HUES6 (cell line): ENCODE results near the gene DAGLB.

ENCODE experiments used
- H3K27ac ChIP-seq: 2 replicates; pipeline ENCODE4 v1.7.0; 2013; ENCODE audit warnings: low read depth, mild to moderate bottlenecking, low read length, inconsistent platforms
- H3K27me3 ChIP-seq: 2 replicates; pipeline ENCODE4 v1.6.1; 2013; ENCODE audit warnings: low read length; ENCODE audit not compliant: control insufficient read depth, insufficient read depth
- H3K36me3 ChIP-seq: 2 replicates; pipeline ENCODE4 v1.6.1; 2013; ENCODE audit warnings: low read length; ENCODE audit not compliant: control insufficient read depth, insufficient read depth
- H3K4me1 ChIP-seq: 2 replicates; pipeline ENCODE4 v1.6.1; 2013; ENCODE audit warnings: low read length; ENCODE audit not compliant: control insufficient read depth, insufficient read depth
- H3K4me3 ChIP-seq: 2 replicates; pipeline ENCODE4 v1.5.1; 2013; ENCODE audit warnings: low read depth, low read length
- H3K9ac ChIP-seq: one replicate; pipeline ENCODE4 v1.6.1; 2013; ENCODE audit warnings: mild to moderate bottlenecking, low read length
- H3K9me3 ChIP-seq: 2 replicates; pipeline ENCODE4 v1.6.1; 2013; ENCODE audit warnings: low read depth, low read length; ENCODE audit not compliant: control insufficient read depth, insufficient read depth

DAGLB gene, protein sequence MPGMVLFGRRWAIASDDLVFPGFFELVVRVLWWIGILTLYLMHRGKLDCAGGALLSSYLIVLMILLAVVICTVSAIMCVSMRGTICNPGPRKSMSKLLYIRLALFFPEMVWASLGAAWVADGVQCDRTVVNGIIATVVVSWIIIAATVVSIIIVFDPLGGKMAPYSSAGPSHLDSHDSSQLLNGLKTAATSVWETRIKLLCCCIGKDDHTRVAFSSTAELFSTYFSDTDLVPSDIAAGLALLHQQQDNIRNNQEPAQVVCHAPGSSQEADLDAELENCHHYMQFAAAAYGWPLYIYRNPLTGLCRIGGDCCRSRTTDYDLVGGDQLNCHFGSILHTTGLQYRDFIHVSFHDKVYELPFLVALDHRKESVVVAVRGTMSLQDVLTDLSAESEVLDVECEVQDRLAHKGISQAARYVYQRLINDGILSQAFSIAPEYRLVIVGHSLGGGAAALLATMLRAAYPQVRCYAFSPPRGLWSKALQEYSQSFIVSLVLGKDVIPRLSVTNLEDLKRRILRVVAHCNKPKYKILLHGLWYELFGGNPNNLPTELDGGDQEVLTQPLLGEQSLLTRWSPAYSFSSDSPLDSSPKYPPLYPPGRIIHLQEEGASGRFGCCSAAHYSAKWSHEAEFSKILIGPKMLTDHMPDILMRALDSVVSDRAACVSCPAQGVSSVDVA

DNA sequence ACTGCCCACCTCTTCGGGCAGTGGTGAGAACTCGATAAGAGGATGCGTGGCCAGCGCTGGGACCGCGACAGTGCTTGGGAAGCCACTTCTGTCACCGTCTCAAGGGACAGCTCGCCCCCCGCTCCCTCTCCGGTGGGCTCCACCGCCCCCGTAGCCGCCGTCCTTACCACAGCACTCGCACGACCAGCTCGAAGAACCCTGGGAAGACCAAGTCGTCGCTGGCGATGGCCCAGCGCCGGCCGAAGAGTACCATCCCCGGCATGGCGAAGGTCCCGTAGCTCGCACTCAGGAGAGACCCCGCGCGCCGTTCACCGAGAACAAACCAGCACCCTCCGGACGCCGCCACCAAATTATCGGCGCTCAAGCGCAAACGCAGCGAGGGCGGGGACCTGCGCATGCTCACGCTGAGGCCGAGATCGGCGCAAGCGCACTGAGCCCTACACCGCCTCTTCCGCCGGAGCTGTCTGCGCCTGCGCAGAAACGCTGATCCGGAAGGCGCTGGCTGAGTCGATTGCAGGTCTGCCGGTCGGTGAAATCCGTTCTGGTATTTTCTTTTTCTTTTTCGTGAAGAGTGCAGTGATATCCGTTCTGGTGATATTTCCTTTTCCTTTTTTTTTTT lies at the start of gene DAGLB:
TSS of gene DAGLB (minus strand) at position 374 of the 619 bp plus-strand sequence. CDS start at position 262, 112 bp downstream.
- Histone ChIP-seq H3K36me3 (peaks cover 31% of the 10 kb centered on the region), H3K4me3 (peak within 1 kb of the TSS; percentile 81), H3K27me3 (no peaks in the 10 kb centered on the region), H3K27ac (peak within 1 kb of the TSS; percentile 70; the same call in 1 of the 2 replicates), H3K4me1 (no peaks in the 10 kb centered on the region), H3K9ac (peak within 1 kb of the TSS; percentile 78), H3K9me3 (no peaks in the 10 kb centered on the region)

DNA sequence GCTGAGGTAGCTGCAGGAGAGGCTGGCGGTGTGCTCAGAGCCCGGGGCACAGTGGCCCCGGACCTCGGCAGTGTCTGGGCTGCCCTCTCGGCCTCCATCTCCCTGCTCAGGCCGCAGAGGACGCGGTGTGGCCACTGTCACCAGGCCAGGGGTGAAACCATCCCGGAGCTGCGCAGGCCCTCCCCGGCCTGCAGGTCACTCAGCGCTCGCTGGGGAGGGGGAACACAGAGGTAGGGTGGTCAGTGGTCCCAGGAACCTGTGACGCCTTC lies 49.8 kb upstream of the DAGLB start:
- Histone ChIP-seq H3K27me3 (peaks cover 4% of the 10 kb centered on the region), H3K36me3 (no peaks in the 10 kb centered on the region; the same call in 1 of the 2 replicates), H3K4me3 (no peak overlapping the region), H3K9ac (no peak overlapping the region), H3K9me3 (no peaks in the 10 kb centered on the region), H3K27ac (no peak overlapping the region), H3K4me1 (no peaks in the 10 kb centered on the region; the same call in 1 of the 2 replicates)

DNA sequence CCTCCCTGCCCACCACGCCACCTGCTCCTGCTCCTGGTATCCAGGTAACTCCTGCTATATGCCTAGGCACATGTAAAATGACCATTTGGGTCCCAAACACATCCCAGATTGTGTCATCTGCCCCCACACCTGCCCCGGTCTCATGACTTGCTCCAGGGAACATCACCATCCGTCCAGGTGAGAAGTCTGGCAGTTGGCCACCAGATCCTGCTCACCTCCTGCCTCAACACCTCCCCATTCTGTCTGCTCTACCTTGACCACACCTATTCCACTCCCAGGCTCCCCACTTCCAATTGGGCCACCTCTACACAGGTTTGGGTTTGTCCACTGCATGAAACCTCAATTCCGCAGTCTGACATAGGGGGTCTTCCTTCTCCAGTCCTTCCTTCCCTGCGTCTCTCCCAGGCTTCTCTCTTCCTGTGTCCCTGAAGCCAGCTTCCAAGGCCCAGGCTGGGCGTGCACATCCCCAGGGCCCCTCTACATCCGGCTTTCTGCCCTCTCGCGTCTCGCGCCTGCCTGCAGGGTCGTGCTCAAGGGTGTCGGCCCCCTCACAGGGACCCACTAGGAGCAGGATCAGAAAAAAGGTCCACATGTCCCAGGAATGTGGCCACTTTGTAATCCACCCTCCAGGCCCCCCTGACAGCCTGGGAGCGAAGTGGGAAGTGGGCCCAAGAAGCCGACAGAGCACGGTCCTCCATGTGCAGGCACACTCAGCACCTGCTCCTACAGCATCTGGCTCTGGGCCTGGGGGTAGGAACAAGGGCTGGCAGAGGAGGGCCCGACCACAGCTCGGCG lies 49.3 kb upstream of the DAGLB start:
- Histone ChIP-seq H3K4me1 (no peaks in the 10 kb centered on the region; the same call in 1 of the 2 replicates), H3K4me3 (no peak overlapping the region), H3K27me3 (no peaks in the 10 kb centered on the region; the same call in 1 of the 2 replicates), H3K9me3 (no peaks in the 10 kb centered on the region), H3K9ac (no peak overlapping the region), H3K27ac (no peak overlapping the region), H3K36me3 (no peaks in the 10 kb centered on the region; the same call in 1 of the 2 replicates)

DNA sequence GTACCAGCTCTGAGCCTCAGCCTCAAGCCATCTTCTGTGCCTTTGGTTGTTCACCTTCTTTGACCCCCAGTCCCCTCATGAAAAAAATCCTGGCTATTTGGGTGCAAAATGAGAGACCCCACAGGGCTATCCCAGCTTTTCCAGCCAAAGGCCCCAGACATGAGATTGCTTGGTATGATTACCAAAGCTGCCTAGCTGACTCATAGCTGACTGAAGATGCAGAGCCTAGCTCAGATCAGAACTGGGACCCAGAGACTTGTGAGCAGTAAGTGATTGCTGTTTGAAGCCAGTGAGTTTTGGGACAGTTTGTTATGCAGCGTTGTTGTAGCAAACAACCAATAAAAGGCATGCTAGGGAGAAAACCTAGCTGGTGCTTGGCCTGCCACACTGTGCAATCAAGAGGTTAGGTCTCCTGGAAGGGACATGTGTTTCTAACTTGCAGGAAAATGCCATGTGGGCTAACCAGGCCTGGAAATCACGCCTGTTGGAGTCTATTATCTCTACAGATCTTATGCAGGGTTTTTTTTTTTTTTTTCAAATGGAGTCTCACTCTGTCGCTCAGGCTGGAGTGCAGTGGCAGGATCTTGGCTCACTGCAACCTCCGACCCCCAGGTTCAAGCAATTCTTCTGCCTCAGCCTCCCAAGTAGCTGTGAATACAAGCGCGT lies 48.0 kb upstream of the DAGLB start:
- H3K9me3 ChIP-seq = no peaks in the 10 kb centered on the region
- no peak overlapping the region for H3K9ac ChIP-seq
- H3K36me3 ChIP-seq = no peaks in the 10 kb centered on the region

DNA sequence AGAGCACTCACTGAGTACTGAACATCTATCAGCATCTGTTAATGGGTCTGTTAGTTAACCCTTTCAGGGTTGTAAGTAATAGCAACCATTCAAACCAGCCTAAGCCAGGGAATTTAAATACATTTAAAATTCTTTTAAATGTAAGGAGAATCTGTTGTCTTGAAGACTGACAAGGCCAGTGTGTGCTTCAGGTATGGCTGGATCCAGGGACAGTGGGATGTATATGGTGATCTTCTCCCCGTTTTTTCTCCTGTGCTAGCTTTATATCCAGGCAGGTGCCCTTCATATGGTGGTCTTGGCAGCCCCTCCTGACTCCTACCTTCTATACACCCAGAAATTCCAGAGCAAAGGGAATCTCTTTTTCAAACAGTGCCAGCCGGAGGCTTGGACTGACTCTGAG lies 46.6 kb upstream of the DAGLB start:
- Histone ChIP-seq H3K27ac (no peak overlapping the region), H3K4me3 (no peak overlapping the region), H3K9me3 (peaks cover 6% of the 10 kb centered on the region; the same call in 1 of the 2 replicates), H3K4me1 (no peaks in the 10 kb centered on the region; the same call in 1 of the 2 replicates), H3K9ac (no peak overlapping the region), H3K27me3 (no peaks in the 10 kb centered on the region), H3K36me3 (no peaks in the 10 kb centered on the region)

More for the DNA sequence above, 48.0 kb upstream of the DAGLB start:
- H3K27me3 ChIP-seq = no peaks in the 10 kb centered on the region
- H3K4me1 ChIP-seq = no peaks in the 10 kb centered on the region; the same call in 1 of the 2 replicates
- no peak overlapping the region for H3K27ac ChIP-seq
- H3K4me3 ChIP-seq = no peak overlapping the region

DNA sequence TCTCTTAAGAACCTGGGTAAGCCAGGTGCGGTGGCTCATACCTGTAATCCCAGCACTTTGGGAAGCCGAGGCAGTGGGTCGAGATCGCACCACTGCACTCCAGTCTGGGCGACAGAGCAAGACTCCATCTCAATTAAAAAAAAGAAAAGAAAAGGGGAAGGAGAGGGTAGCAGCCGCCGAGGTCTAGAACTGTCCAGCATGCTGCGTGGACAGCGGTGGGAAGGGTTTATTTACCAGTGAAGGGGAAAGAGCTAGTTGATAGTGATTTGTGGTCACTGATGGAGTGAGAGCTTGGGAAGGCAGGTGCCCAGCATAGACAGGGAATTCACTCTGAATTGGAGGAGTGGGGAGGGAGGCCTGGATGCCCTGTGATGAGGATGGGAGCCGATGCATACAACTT lies 43.4 kb upstream of the DAGLB start:
- Histone ChIP-seq H3K9ac (no peak overlapping the region), H3K27ac (no peak overlapping the region), H3K4me3 (no peak overlapping the region), H3K27me3 (no peaks in the 10 kb centered on the region), H3K36me3 (no peaks in the 10 kb centered on the region), H3K9me3 (peaks cover 7% of the 10 kb centered on the region; the same call in 1 of the 2 replicates), H3K4me1 (no peaks in the 10 kb centered on the region; the same call in 1 of the 2 replicates)

DNA sequence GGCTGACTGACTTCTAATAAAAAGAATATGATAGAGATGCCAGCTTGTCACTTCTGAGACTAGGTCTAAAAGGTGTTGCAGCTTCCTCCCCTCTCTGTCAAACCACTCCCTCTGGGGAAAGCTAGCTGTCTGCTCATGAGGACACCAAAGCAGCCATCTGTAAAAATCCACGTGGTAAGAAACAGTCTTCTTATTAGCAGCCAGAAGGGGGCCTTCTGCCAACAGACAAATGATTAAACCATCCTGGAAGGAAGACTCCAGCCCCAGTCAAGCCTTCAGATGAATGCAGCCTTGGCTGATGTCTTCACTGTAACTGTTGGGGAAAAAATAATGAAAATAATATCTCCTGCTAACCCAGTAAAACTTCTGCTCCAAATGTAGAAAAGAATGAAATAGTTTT lies 41.9 kb upstream of the DAGLB start:
- Histone ChIP-seq H3K9me3 (peaks cover 7% of the 10 kb centered on the region; the same call in 1 of the 2 replicates), H3K4me1 (no peaks in the 10 kb centered on the region)

DNA sequence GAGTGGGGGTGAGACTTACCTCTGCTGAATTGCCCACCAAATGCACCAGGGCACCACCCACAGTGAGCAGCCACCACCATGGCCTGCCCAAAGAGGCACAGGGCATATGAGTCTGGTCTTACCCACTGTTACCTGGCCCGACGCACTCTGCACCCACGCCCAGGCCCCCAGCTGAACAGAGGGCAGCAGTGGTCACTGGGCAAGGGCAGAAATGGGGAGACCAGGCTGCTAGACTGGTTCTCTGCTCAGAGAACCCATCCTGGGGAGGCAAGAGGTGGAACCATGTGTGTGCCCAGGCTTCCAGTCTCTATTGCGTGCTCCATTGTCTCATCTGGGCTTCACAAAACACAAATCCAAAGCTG lies 39.4 kb upstream of the DAGLB start:
- peaks cover 7% of the 10 kb centered on the region; the same call in 1 of the 2 replicates for H3K4me1 ChIP-seq
- H3K4me3 ChIP-seq = no peak overlapping the region
- H3K36me3 ChIP-seq = peaks cover 3% of the 10 kb centered on the region; the same call in 1 of the 2 replicates
- H3K9ac ChIP-seq = no peak overlapping the region
- no peak overlapping the region for H3K27ac ChIP-seq
- H3K27me3 ChIP-seq = no peaks in the 10 kb centered on the region
- H3K9me3 ChIP-seq = peaks cover 7% of the 10 kb centered on the region; the same call in 1 of the 2 replicates

More for the DNA sequence above, 41.9 kb upstream of the DAGLB start:
- Histone ChIP-seq H3K27ac (no peak overlapping the region), H3K36me3 (no peaks in the 10 kb centered on the region), H3K9ac (no peak overlapping the region), H3K4me3 (no peak overlapping the region), H3K27me3 (no peaks in the 10 kb centered on the region)

DNA sequence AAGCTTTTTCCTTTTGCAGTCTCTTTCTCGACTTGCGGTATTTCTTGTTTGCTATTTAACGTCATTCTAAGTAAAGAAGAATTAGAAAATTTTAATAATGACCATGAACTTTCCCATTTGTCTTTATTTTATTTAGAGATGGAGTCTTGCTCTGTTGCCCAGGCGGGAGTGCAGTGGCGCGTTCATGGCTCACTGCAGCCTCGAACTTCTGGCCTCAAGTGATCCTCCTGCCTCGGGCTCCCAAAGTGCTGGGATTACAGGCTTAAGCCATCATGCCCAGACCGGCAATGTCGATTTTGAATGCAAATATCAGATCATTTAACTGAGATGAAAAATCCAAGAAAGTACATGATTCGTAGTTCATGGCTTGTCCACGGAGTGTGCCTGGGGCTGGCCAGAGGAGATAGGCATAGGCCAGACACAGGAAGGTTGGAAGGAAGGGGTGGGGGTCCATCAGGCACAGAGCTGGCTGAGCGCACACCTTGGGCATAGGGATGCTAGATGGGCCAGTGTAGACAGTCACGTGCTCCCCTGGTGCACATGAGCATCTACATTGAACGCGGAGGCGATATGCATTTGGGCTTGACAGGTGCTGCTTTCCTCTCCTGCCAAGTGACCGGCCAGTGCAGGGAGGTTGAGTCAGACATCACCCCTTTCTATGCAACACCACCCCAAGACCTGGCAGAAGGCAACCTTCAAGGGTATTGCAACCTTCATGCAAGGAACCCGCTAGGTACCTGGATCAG lies 38.9 kb upstream of the DAGLB start:
- H3K4me1 ChIP-seq = peaks cover 8% of the 10 kb centered on the region; the same call in 1 of the 2 replicates
- no peak overlapping the region for H3K4me3 ChIP-seq
- H3K36me3 ChIP-seq = peaks cover 6% of the 10 kb centered on the region; the same call in 1 of the 2 replicates
- peaks cover 7% of the 10 kb centered on the region; the same call in 1 of the 2 replicates for H3K9me3 ChIP-seq
- no peak overlapping the region for H3K27ac ChIP-seq
- H3K9ac ChIP-seq = no peak overlapping the region
- no peaks in the 10 kb centered on the region for H3K27me3 ChIP-seq
